ENCODE data around the gene ZNF576. TPM values are rescaled to one million over a fixed set of nuclear protein-coding genes. Genes with fewer than 3 reads are reported as not detected.
A peak's percentile ranks its signal among the peaks of the same experiment; 100 is the strongest.

ZNF576 gene
- total and polyA plus RNA-seq, 2 experiments from 2014 or later, result 12.5 to 14.6 TPM

GRCh38 chr19:43569657-43570056 is 26.7 kb upstream of the ZNF576 start:
- no peak for TF ChIP-seq CTCF (IDR thresholded peaks at IDR 0.05; ENCODE audit: low read depth, low read length)
- Histone ChIP-seq H3K36me3 (peaks cover 4% of the 10 kb centered on the region), H3K27ac (no peak overlapping the region), H3K4me1 (ENCODE audit: low read depth) (no peaks in the 10 kb centered on the region), H3K9me3 (ENCODE audit: low read depth) (no peaks in the 10 kb centered on the region), H3K4me3 (no peak overlapping the region), H3K27me3 (no peaks in the 10 kb centered on the region)
- no peak for DNase-seq (ENCODE audit: low read depth in 1 of 2, low spot score in 1 of 2)

- no peaks in the 10 kb centered on the region for H3K4me1 ChIP-seq (ENCODE audit: low read depth)
- peaks cover 4% of the 10 kb centered on the region for H3K36me3 ChIP-seq
- no peaks in the 10 kb centered on the region for H3K9me3 ChIP-seq (ENCODE audit: low read depth)
- no peak overlapping the region for H3K27ac ChIP-seq
- no peaks in the 10 kb centered on the region for H3K27me3 ChIP-seq
- H3K4me3 ChIP-seq, result no peak overlapping the region
- no peak for TF ChIP-seq CTCF (IDR thresholded peaks at IDR 0.05; ENCODE audit: low read depth, low read length)
- no peak for DNase-seq (ENCODE audit: low read depth in 1 of 2, low spot score in 1 of 2)
Measured at GRCh38 chr19:43570174-43570791, 26.1 kb upstream of the ZNF576 start.

GRCh38 chr19:43572171-43572588 is 24.2 kb upstream of the ZNF576 start:
- Histone ChIP-seq H3K9me3 (ENCODE audit: low read depth) (no peaks in the 10 kb centered on the region), H3K27ac (no peak overlapping the region), H3K27me3 (no peaks in the 10 kb centered on the region), H3K36me3 (peaks cover 4% of the 10 kb centered on the region), H3K4me3 (no peak overlapping the region), H3K4me1 (ENCODE audit: low read depth) (no peaks in the 10 kb centered on the region)
- no peak for DNase-seq (ENCODE audit: low read depth in 1 of 2, low spot score in 1 of 2)
- no peak for TF ChIP-seq CTCF (IDR thresholded peaks at IDR 0.05; ENCODE audit: low read depth, low read length)

GRCh38 chr19:43574424-43575155 is 21.8 kb upstream of the ZNF576 start:
- DNase-seq (ENCODE audit: low read depth in 1 of 2, low spot score in 1 of 2), result peak in 1 of 2 donors; percentile 41
- H3K9me3 ChIP-seq (ENCODE audit: low read depth), result no peaks in the 10 kb centered on the region
- peaks cover 4% of the 10 kb centered on the region for H3K36me3 ChIP-seq
- H3K27ac ChIP-seq, result peak overlapping the region; percentile 77
- H3K4me3 ChIP-seq, result peak overlapping the region; percentile 63
- TF ChIP-seq CTCF (IDR thresholded peaks at IDR 0.05; ENCODE audit: low read depth, low read length), result no peak
- H3K27me3 ChIP-seq, result no peaks in the 10 kb centered on the region
- no peaks in the 10 kb centered on the region for H3K4me1 ChIP-seq (ENCODE audit: low read depth)

- Histone ChIP-seq H3K27ac (peak within 1 kb of the TSS; percentile 79), H3K4me1 (ENCODE audit: low read depth) (no peaks in the 10 kb centered on the region), H3K36me3 (peaks cover 4% of the 10 kb centered on the region), H3K9me3 (ENCODE audit: low read depth) (no peaks in the 10 kb centered on the region), H3K27me3 (no peaks in the 10 kb centered on the region), H3K4me3 (peak within 1 kb of the TSS; percentile 63)
- DNase-seq (ENCODE audit: low read depth in 1 of 2, low spot score in 1 of 2), result peak; percentile 99
- TF ChIP-seq CTCF (IDR thresholded peaks at IDR 0.05; ENCODE audit: low read depth, low read length), result no peak
Measured at GRCh38 chr19:43575156-43575950, 21.0 kb upstream of the ZNF576 start, which contains the start of the genes PINLYP and XRCC1. Gene PINLYP (plus strand): TSS chr19:43575801. CDS start chr19:43577192, 1,391 bp downstream. Gene XRCC1 (minus strand): TSS chr19:43575527. CDS start chr19:43575458, 69 bp downstream.
